ENCODE measurements around the gene CANT1. TPM values are rescaled to one million over a fixed set of nuclear protein-coding genes. Genes with fewer than 3 reads are reported as not detected.

CANT1 gene
- total RNA-seq, 4 donors from 2014 or later: 17.5 to 38.3 (median 26.6) TPM

DNA sequence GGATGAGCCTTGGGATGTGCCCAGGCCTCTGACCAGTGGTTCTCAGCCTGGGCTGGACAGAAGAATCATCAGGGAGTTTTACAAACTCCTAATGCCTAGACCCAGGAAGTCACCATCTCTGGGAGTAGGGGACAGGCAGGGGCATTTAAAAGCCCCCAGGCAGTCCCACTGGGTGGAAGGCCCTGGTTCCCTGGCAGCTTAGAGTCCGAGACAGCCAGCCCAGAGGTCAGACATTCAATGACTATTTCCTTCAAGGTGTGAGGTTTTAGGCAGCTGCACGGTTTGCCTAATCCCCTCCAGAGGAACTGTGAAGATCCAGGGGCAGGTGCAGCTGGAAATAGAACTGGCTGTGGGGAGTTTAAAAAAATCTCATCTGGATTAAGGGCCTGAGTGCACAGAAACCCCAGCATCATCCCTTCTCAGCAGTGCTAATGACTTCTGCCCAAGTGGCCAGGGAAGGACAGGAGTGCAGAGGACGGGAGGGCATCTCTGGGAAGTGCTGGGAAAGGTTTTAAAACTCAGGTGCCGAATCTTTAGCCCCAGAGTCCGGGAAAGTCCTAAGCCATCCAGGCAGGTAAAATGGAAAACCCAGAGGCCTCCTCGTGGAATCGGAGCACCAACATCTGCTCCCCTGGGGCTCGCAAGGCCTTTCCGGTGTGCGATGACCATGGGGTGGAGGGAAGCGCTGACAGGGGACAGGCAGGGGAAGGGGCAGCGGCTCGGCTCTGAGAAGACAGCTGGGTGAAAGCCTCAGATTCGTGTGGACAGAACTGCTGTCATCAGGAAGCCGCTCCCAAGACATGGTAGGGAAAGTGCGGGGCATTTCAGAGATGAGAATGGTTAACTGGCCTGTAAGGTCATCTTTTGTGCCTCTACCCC lies 28.3 kb downstream of the CANT1 start:
- in situ Hi-C loops (cut with MboI; ENCODE audit: low sequenced_read_pairs in 4 of 4) (no loop called here), intact Hi-C loops (cut with DNase I; ENCODE audit: low total_unique reads) (no loop called here)
- Histone ChIP-seq H3K4me3 (no peak overlapping the region), H3K4me1 (peaks cover 24 to 25% of the 10 kb centered on the region in 2 donors), H3K36me3 (no peaks in the 10 kb centered on the region), H3K27me3 (no peaks in the 10 kb centered on the region), H3K27ac (no peak overlapping the region), H3K9me3 (no peaks in the 10 kb centered on the region)
- DNase-seq (no peak), ATAC-seq (no peak)
- no peak for TF ChIP-seq POLR2A (IDR thresholded peaks at IDR 0.05)
- TF ChIP-seq CTCF (IDR thresholded peaks at IDR 0.05 in 4 of 5, conservative IDR thresholded peaks at IDR 0.05 in 1 of 5): no peak

DNA sequence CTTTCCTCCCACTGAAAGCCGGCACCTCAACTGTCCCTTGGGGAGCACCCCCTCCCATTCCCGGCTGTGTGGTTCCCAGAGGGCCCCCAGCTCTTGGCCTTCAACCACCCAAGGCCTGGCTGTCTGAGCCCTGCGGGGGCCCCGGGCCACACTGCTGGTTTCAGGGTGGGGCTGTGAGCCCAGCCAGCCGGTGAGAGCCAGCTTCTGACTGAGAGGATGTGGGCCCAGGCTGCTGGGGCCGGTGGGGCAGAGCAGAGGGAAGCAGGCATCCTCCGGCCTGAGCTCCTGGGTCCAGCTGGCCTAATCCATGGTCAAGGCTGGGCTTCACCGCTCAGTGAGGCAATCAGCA lies 29.0 kb downstream of the CANT1 start:
- Histone ChIP-seq H3K36me3 (no peaks in the 10 kb centered on the region), H3K9me3 (no peaks in the 10 kb centered on the region), H3K27ac (peak overlapping the region in 1 of 4 donors; percentile 63), H3K27me3 (no peaks in the 10 kb centered on the region), H3K4me1 (peaks cover 24 to 29% of the 10 kb centered on the region in 2 donors), H3K4me3 (no peak overlapping the region)
- no peak for TF ChIP-seq POLR2A (IDR thresholded peaks at IDR 0.05)
- TF ChIP-seq CTCF (IDR thresholded peaks at IDR 0.05 in 4 of 5, conservative IDR thresholded peaks at IDR 0.05 in 1 of 5): no peak
- ATAC-seq: no peak
- intact Hi-C loops (cut with DNase I; ENCODE audit: low total_unique reads) (no loop called here), in situ Hi-C loops (cut with MboI; ENCODE audit: low sequenced_read_pairs in 4 of 4) (no loop called here)
- DNase-seq: no peak

GRCh38 chr17:78979780-78980623 lies 29.6 kb downstream of the CANT1 start, which contains the start of gene LGALS3BP:
TSS of gene LGALS3BP (minus strand) at chr17:78979923. CDS start at chr17:78977191, 2,732 bp downstream.
- Histone ChIP-seq H3K27me3 (no peaks in the 10 kb centered on the region), H3K4me3 (peak within 1 kb of the TSS in 3 of 4 donors; percentile 4 to 39 (median 36)), H3K4me1 (peaks cover 23 to 29% of the 10 kb centered on the region in 2 donors), H3K9me3 (no peaks in the 10 kb centered on the region), H3K36me3 (no peaks in the 10 kb centered on the region), H3K27ac (peak within 1 kb of the TSS; percentile 18 to 63 (median 38))
- in situ Hi-C loops (cut with MboI; ENCODE audit: low sequenced_read_pairs in 4 of 4): no loop called here
- TF ChIP-seq CTCF (IDR thresholded peaks at IDR 0.05 in 4 of 5, conservative IDR thresholded peaks at IDR 0.05 in 1 of 5) (no peak), POLR2A (IDR thresholded peaks at IDR 0.05) (no peak)
- ATAC-seq (peak; percentile 61 to 68), DNase-seq (peak in 1 of 2 donors; percentile 32)
- intact Hi-C loops (cut with DNase I; ENCODE audit: low total_unique reads): loop anchor here (5.0 to 10.0 kb wide), 2 partner anchors 48 to 485 kb away; no protein-coding TSS in a partner anchor

DNA sequence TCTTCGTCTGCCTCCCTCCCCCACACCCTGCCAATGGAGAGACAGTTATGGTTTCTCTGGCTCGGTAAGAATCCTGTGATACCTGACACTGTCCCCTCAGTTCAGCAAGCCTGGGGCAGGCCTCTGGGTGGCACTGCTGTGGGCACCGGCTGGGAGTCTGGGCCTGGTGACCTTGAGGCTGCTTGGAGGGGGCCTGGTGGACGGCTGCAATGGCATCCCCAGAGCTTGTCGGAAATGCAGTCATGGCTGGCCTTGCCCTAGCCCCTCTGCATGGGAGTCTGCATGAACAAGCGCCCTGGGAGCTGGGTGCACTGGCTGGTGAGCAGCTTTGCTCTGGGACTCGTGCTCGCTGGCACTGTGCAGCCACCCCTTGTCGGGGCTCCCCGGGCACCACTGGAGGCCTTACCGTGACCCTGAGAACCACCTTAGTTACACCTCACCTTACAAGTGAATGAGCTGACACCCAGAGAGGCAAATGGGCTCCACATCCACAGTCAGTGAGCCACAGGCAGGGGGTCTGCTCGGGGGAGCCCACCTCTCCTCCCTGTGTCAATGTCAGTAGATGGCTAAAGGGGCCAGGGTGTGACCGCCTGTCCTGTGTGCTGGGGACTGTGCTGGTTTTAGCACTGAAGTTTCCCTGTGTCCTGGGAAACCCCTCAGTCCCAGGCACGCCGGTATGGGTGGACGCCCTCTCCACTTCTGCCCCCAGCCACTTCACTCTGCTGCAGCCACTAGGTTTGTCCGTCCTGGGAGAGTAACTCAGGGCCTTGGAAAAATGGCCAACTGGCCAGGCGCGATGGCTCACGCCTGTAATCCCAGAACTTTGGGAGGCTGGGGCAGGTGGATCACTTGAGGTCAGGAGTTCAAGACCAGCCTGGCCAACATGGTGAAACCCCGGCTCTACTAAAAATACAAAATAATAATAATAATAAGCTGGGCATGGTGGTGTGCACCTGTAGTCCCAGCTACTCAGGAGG lies 31.3 kb downstream of the CANT1 start:
- H3K27me3 ChIP-seq: no peaks in the 10 kb centered on the region
- peak in 1 of 2 donors; percentile 54 for DNase-seq
- intact Hi-C loops (cut with DNase I; ENCODE audit: low total_unique reads) (loop anchor here (5.0 to 10.0 kb wide), 2 partner anchors 46 to 483 kb away; no protein-coding TSS in a partner anchor), in situ Hi-C loops (cut with MboI; ENCODE audit: low sequenced_read_pairs in 4 of 4) (no loop called here)
- ATAC-seq: peak in 1 of 2 donors; percentile 50
- H3K4me1 ChIP-seq: peaks cover 23 to 29% of the 10 kb centered on the region in 2 donors
- H3K9me3 ChIP-seq: no peaks in the 10 kb centered on the region
- no peak overlapping the region for H3K4me3 ChIP-seq
- no peak for TF ChIP-seq POLR2A (IDR thresholded peaks at IDR 0.05)
- no peak for TF ChIP-seq CTCF (IDR thresholded peaks at IDR 0.05 in 4 of 5, conservative IDR thresholded peaks at IDR 0.05 in 1 of 5)
- peak overlapping the region in 1 of 4 donors; percentile 43 for H3K27ac ChIP-seq
- H3K36me3 ChIP-seq: no peaks in the 10 kb centered on the region
